Measurements from ENCODE around the gene KIAA0232. TPM values are rescaled to one million over a fixed set of nuclear protein-coding genes. Genes with fewer than 3 reads are reported as not detected.

KIAA0232 gene
- polyA plus RNA-seq (2012; ENCODE audit: low read depth, missing spikeins) = 5.1 TPM

DNA sequence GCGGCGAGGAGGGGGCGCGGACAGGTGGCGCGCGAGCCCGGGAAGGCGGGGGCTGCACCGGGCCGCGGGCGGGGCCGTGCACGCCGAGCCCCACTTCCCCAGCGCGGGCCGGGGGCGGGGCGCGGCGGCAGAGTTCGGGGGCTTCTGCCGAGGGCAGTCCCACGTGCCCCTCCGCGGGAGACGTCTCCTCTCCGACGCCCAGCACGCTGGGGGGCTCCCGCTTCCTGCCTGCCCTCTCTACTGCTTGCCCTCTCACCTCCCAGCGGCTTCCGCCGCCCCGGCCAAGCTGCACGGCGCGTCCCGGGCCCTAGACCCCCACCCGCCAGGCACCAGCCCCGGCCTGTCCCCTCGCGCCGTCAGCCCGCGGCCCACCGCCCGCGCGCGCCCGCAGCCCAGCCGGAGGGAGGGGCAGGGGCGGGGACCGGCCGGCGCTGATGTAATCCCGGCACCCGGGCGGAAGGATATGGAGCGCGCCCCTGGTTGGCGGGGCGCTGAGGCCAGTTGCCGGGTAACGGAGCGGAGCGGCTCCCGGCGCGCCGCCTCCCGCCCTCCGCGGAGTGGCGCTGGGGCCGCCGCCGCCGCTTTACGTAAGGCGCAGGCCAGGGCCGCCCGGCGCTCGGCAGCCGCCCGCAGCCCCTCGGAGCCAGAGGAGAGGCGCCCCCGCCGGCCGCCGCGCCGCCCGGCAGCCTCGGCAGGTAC, at the start of gene KIAA0232:
TSS of gene KIAA0232 (plus strand) at position 581 of the 699 bp plus-strand sequence. CDS start 41,727 bp downstream, outside the sequence.
- no peak for TF ChIP-seq POU2F2 (IDR thresholded peaks at IDR 0.05; ENCODE audit: low read depth, low read length)
- peak; percentile 57 for TF ChIP-seq PAX5 (IDR thresholded peaks at IDR 0.05; ENCODE audit: insufficient read depth, low read length, severe bottlenecking)
- no peak for TF ChIP-seq POLR2A (IDR thresholded peaks at IDR 0.05; ENCODE audit: low read depth, low read length)
- FAIRE-seq = peak; percentile 93
- peak; percentile 95 for DNase-seq (ENCODE audit: insufficient read length, low spot score)

GRCh38 chr4:6733358-6734164, 49.0 kb upstream of the KIAA0232 start:
- FAIRE-seq (no peak), DNase-seq (ENCODE audit: insufficient read length, low spot score) (no peak)
- TF ChIP-seq POLR2A (IDR thresholded peaks at IDR 0.05; ENCODE audit: low read depth, low read length) = no peak
- no peak for TF ChIP-seq TAF1 (IDR thresholded peaks at IDR 0.05; ENCODE audit: low read depth, low read length)
- no peak for TF ChIP-seq POLR2AphosphoS5 (IDR thresholded peaks at IDR 0.05; ENCODE audit: low read depth, low read length)
- TF ChIP-seq PAX5 (IDR thresholded peaks at IDR 0.05; ENCODE audit: insufficient read depth, low read length, severe bottlenecking) = no peak
- no peak for TF ChIP-seq POU2F2 (IDR thresholded peaks at IDR 0.05; ENCODE audit: low read depth, low read length)
- no peak for TF ChIP-seq SPI1 (IDR thresholded peaks at IDR 0.05; ENCODE audit: low read depth, low read length)

DNA sequence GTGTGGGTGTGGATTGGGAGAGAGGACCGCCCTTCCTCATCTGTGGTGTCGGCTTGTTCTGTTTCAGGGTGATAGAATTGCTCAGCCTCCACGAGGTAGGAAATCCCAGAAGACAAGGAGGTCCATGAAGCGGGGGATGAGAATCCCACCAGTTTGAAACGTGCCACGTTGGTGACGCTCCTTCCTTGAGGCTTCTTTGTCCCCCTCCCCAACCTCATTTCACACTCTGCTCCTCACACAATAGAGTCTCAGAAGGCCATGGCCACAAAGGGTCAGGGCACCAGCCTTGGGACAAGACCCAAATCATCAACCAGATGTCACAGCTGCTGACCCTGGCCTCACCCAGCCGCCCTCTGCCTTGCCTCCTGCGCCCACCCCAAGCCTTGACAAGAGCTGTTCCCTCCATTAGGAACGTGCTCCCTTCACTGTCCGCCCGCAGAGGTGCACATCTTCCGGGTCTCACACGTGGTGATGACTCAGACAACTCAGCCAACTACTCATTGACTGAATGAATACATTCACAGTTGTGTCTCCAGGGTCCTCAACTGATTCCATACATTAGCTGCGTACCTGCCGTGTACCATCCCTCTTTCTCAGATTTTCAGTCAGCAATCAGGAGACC, 48.3 kb upstream of the KIAA0232 start:
- DNase-seq (ENCODE audit: insufficient read length, low spot score) (no peak), FAIRE-seq (no peak)
- TF ChIP-seq POLR2A (IDR thresholded peaks at IDR 0.05; ENCODE audit: low read depth, low read length) (no peak), TAF1 (IDR thresholded peaks at IDR 0.05; ENCODE audit: low read depth, low read length) (no peak), POU2F2 (IDR thresholded peaks at IDR 0.05; ENCODE audit: low read depth, low read length) (no peak), PAX5 (IDR thresholded peaks at IDR 0.05; ENCODE audit: insufficient read depth, low read length, severe bottlenecking) (no peak), SPI1 (IDR thresholded peaks at IDR 0.05; ENCODE audit: low read depth, low read length) (no peak), POLR2AphosphoS5 (IDR thresholded peaks at IDR 0.05; ENCODE audit: low read depth, low read length) (no peak)

DNA sequence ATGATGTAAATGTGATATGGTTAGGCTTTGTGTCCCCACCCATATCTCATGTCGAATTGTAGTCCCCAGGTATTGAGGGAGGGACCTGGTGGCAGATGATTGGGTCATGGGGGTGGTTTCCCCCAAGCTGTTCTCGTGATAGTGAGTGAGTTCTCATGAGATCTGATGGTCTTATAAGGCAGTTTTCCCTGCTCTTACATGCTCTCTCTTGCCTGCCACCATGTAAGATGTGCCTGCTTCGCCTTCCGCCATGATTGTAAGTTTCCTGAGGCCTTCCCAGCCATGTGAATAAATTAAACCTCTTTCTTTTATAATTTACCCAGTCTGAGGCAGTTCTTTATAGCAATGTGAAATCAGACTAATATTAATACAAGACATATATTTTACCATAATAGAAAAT, 42.6 kb upstream of the KIAA0232 start:
- DNase-seq (ENCODE audit: insufficient read length, low spot score) (no peak), FAIRE-seq (no peak)
- no peak for TF ChIP-seq POLR2AphosphoS5 (IDR thresholded peaks at IDR 0.05; ENCODE audit: low read depth, low read length)
- no peak for TF ChIP-seq POU2F2 (IDR thresholded peaks at IDR 0.05; ENCODE audit: low read depth, low read length)
- TF ChIP-seq PAX5 (IDR thresholded peaks at IDR 0.05; ENCODE audit: insufficient read depth, low read length, severe bottlenecking) = no peak
- TF ChIP-seq SPI1 (IDR thresholded peaks at IDR 0.05; ENCODE audit: low read depth, low read length) = no peak
- TF ChIP-seq TAF1 (IDR thresholded peaks at IDR 0.05; ENCODE audit: low read depth, low read length) = no peak
- TF ChIP-seq POLR2A (IDR thresholded peaks at IDR 0.05; ENCODE audit: low read depth, low read length) = no peak

DNA sequence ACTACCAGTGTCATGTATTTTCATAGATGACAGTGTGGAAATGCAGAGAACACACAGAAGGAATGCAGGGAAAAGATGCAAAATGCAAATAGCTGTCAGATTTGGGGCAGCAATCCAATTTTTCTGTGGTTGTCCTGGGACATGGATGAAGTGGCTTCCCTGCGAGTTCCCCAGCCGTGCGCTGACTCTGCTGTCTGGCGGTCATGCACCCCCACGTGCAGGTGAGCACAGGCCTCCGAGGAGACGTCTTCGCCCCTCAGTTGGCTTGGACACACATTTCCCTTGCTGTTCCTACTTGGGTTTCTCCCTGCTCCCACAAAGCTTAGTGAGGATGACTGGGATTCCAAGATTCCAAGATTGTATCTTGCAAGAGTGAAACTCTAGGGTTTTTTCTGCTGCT, 42.2 kb upstream of the KIAA0232 start:
- FAIRE-seq (no peak), DNase-seq (ENCODE audit: insufficient read length, low spot score) (no peak)
- TF ChIP-seq POLR2A (IDR thresholded peaks at IDR 0.05; ENCODE audit: low read depth, low read length) = no peak
- TF ChIP-seq TAF1 (IDR thresholded peaks at IDR 0.05; ENCODE audit: low read depth, low read length) = no peak
- no peak for TF ChIP-seq PAX5 (IDR thresholded peaks at IDR 0.05; ENCODE audit: insufficient read depth, low read length, severe bottlenecking)
- no peak for TF ChIP-seq POLR2AphosphoS5 (IDR thresholded peaks at IDR 0.05; ENCODE audit: low read depth, low read length)
- no peak for TF ChIP-seq POU2F2 (IDR thresholded peaks at IDR 0.05; ENCODE audit: low read depth, low read length)
- no peak for TF ChIP-seq SPI1 (IDR thresholded peaks at IDR 0.05; ENCODE audit: low read depth, low read length)

- no peak for FAIRE-seq
- TF ChIP-seq POLR2A (IDR thresholded peaks at IDR 0.05; ENCODE audit: low read depth, low read length) = no peak
- TF ChIP-seq PAX5 (IDR thresholded peaks at IDR 0.05; ENCODE audit: insufficient read depth, low read length, severe bottlenecking) = no peak
- TF ChIP-seq POU2F2 (IDR thresholded peaks at IDR 0.05; ENCODE audit: low read depth, low read length) = no peak
- no peak for TF ChIP-seq SPI1 (IDR thresholded peaks at IDR 0.05; ENCODE audit: low read depth, low read length)
- no peak for TF ChIP-seq TAF1 (IDR thresholded peaks at IDR 0.05; ENCODE audit: low read depth, low read length)
- no peak for TF ChIP-seq POLR2AphosphoS5 (IDR thresholded peaks at IDR 0.05; ENCODE audit: low read depth, low read length)
These were observed 40.0 kb upstream of the KIAA0232 start for GRCh38 chr4:6742507-6742906.

GRCh38 chr4:6742989-6743388, 39.5 kb upstream of the KIAA0232 start:
- FAIRE-seq = no peak
- no peak for DNase-seq (ENCODE audit: insufficient read length, low spot score)
- TF ChIP-seq POLR2A (IDR thresholded peaks at IDR 0.05; ENCODE audit: low read depth, low read length) = no peak
- no peak for TF ChIP-seq POU2F2 (IDR thresholded peaks at IDR 0.05; ENCODE audit: low read depth, low read length)
- no peak for TF ChIP-seq SPI1 (IDR thresholded peaks at IDR 0.05; ENCODE audit: low read depth, low read length)
- TF ChIP-seq TAF1 (IDR thresholded peaks at IDR 0.05; ENCODE audit: low read depth, low read length) = no peak
- TF ChIP-seq PAX5 (IDR thresholded peaks at IDR 0.05; ENCODE audit: insufficient read depth, low read length, severe bottlenecking) = no peak
- TF ChIP-seq POLR2AphosphoS5 (IDR thresholded peaks at IDR 0.05; ENCODE audit: low read depth, low read length) = no peak

More at GRCh38 chr4:6742507-6742906, 40.0 kb upstream of the KIAA0232 start:
- no peak for DNase-seq (ENCODE audit: insufficient read length, low spot score)

DNA sequence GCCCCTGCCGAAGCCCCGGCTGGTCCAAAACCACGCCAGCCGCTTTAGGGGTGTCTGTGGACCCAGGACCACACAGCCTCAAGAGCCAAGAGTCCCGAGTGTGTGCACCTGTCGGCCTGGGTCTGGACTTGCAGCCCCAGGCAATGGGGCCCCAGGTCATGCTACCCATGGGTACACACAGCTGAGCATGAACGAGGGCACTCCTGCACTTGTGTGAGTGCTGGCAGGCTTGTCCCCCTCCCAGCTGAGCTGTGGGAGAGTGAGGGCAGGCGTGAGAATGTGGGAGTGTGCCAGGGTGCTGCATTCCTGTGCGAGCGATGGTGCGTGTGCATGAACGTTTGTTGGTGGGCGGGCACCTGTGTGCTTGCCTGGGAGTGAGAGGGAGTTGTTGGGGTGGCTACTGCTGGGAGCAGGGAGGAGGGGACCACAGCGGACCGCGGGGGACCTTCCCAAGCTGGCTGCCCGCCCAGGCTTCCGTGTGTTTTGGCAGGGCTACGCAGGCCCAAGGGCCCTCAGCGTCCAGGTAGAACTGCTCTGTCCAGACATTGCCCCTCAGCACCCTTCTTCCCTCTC, 35.7 kb upstream of the KIAA0232 start:
- no peak for DNase-seq (ENCODE audit: insufficient read length, low spot score)

More for the DNA sequence above, 35.7 kb upstream of the KIAA0232 start:
- no peak for FAIRE-seq
- TF ChIP-seq POLR2AphosphoS5 (IDR thresholded peaks at IDR 0.05; ENCODE audit: low read depth, low read length) (no peak), SPI1 (IDR thresholded peaks at IDR 0.05; ENCODE audit: low read depth, low read length) (no peak), POLR2A (IDR thresholded peaks at IDR 0.05; ENCODE audit: low read depth, low read length) (no peak), TAF1 (IDR thresholded peaks at IDR 0.05; ENCODE audit: low read depth, low read length) (no peak), POU2F2 (IDR thresholded peaks at IDR 0.05; ENCODE audit: low read depth, low read length) (no peak), PAX5 (IDR thresholded peaks at IDR 0.05; ENCODE audit: insufficient read depth, low read length, severe bottlenecking) (no peak)

All from GM12891 (cell line).